GM12865 (cell line): ENCODE results near the gene PRR15L.

Experiments
- DNase-seq: peaks from one replicate; pipeline ENCODE4 v3.0.0; 2010; ENCODE audit warnings: low read depth
- H3K4me3 ChIP-seq: 2 replicates; pipeline ENCODE4 v1.5.1; 2011; ENCODE audit warnings: mild to moderate bottlenecking, low read depth, low read length, control low read depth
- CTCF ChIP-seq: IDR thresholded peaks from 2 replicates; pipeline ENCODE4 v1.5.1; 2011; ENCODE audit warnings: low read length, control low read depth, low read depth, inconsistent platforms; ENCODE audit not compliant: insufficient read depth; ENCODE audit errors: missing control alignments

The PRR15L gene

DNA sequence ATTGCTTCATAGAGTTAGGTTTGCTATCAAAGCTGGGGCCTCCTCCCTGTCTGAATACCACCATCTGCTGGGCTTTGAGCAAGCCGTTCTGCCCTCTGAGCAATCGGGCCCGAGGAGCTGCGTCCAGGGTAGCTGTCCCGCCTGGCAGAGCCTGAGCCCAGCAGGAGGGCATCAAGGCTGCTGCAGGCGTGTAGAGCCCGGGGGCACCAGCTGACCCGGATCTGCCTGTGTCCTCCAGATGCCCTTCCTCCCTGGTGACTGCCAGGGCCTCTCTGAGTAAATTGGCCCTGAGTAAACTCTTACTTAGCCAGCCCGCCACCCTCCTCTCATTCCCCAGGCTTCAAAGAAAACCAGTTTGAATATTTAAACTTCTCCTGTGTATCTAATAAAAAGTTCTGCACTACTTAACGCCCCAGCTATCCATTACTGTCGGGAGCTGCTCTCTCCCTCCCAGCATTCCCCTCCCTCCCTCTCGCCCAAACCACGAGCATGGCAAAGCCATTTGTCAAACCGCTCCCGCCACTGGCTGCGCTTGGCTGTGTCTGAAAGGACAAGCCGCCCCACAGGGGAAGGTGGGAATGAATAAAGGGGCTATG lies 29.7 kb upstream of the PRR15L start:
- TF ChIP-seq CTCF: no peak
- H3K4me3 ChIP-seq: no peak overlapping the region
- no peak for DNase-seq

GRCh38 chr17:47986520-47986919 lies 28.8 kb upstream of the PRR15L start:
- TF ChIP-seq CTCF: no peak
- no peak overlapping the region for H3K4me3 ChIP-seq
- no peak for DNase-seq

DNA sequence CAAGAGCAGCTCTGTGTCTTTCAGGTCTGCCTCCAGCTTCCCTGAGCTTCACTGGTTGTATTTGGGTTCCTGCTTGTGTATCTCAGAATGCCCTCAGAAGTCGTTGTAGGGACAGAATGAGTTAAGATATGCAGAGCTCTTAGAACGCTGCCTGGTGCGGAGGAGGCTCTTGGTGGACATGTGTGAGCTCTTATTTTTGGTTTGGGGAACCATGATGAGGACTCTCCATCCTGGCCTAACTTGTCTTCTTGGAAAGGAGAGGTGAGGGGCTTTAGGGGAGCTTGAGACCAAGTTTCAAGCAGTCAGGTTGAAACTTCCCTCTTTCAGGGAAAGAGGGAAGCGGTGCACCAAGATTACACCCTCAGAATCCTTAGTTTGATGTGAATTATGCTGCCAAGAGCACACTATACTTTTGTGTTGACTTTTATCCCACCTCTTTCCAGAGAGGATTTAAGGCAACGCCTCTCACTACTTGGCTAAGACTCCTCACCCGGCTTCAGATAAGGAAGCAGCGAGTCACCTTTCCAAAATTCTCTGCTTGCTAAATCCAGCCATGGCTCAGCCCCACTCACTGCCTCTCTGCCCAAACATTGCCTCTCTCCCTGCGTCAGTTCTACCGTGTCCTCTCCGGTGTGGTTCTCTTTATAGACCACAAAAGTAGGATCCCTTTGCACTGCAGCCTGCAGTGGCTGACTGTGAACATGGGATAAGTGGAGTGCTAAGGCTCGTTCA lies 26.0 kb upstream of the PRR15L start:
- no peak for TF ChIP-seq CTCF
- no peak for DNase-seq

GRCh38 chr17:47982645-47983390 lies 25.1 kb upstream of the PRR15L start:
- no peak for DNase-seq
- no peak for TF ChIP-seq CTCF
- H3K4me3 ChIP-seq: no peak overlapping the region

More for the DNA sequence above, 26.0 kb upstream of the PRR15L start:
- no peak overlapping the region for H3K4me3 ChIP-seq

DNA sequence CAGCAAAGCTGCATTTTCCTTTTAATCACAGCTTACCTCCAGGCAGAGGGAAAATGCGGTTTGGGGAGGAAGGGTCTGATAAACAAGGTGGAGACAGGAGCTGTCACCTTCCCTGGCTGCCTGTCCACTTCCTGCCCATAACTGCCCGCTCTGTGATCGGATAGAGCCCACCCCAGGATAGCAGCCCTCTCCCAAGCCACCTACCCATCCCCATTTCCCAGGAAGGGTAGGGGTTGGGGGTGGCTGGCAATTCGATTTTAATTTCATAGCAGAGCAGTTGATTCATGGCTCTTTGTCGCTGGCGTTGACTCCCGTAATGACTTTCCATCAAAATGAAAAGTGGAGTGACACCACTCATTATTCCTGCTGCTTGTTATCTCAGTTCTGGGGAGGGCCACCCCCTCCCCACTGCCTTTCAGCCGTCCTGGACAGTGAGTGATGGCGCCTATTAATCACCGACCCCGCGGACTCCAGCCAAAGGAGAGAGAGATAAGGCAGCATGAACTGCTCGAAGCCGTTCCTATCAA lies 24.5 kb upstream of the PRR15L start:
- no peak overlapping the region for H3K4me3 ChIP-seq
- no peak for TF ChIP-seq CTCF
- DNase-seq: no peak

DNA sequence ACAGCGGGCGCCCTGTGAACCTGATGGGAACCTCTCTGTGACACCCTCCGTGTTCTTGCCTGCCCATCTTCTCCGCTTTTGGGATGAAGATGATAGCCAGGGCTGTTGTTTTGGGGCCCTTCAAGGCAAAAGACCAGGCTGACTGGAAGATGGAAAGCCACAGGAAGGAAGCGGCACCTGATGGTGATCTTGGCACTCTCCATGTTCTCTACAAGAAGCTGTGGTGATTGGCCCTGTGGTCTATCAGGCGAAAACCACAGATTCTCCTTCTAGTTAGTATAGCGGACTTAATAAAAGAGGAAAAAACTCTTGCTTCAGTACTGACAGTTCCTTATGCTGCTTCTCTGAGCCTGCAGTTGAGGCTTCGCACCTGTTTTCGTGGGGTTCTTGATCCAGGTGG lies 23.8 kb upstream of the PRR15L start:
- no peak for TF ChIP-seq CTCF
- H3K4me3 ChIP-seq: no peak overlapping the region
- no peak for DNase-seq
